IMR-90 (cell line): ENCODE results near the gene DPH3. TPM values are rescaled to one million over a fixed set of nuclear protein-coding genes. Genes with fewer than 3 reads are reported as not detected.

Experiments used
- ATAC-seq: fragments of 200-7000 bp; cut with Tn5 transposase; 2 replicates; pipeline ENCODE4 v1.9.1; 2020; ENCODE audit warnings: low read depth, mild to moderate bottlenecking, moderate library complexity
- BruUV-seq: library from RNA; stranded (reverse); fragments of 400-500 nt; replicated peaks from 2 replicates; lab custom pipeline; 2021; lab: Mats Ljungman, UMichigan
- CTCF ChIA-PET: fragments of 300-600 bp; formaldehyde crosslinking; extraction: SDS; loops from one replicate; lab custom pipeline; 2021; ENCODE audit warnings: antibody characterized with exemption; lab: Yijun Ruan, JAX
- POLR2A ChIA-PET: fragments of 300-600 bp; sonication (Branson Sonifier 250); formaldehyde crosslinking; loops from one replicate; lab custom pipeline; 2022; ENCODE audit warnings: antibody characterized with exemption; ENCODE audit not compliant: unreplicated experiment; lab: Charles Lee
- DNase-seq: peaks from one replicate; pipeline ENCODE4 v3.0.0; 2013
- H2AFZ ChIP-seq: replicated peaks from 2 replicates; pipeline ENCODE3; 2013; ENCODE audit warnings: low read length, mild to moderate bottlenecking; ENCODE audit not compliant: poor library complexity
- H2AK5ac ChIP-seq: 2 replicates; pipeline ENCODE4 v1.6.1; 2013; ENCODE audit warnings: low read depth, low read length, inconsistent platforms
- H2AK9ac ChIP-seq: replicated peaks from 2 replicates; pipeline ENCODE3; 2013; ENCODE audit warnings: mild to moderate bottlenecking, low read depth, low read length, moderate library complexity; ENCODE audit not compliant: poor library complexity
- H2BK120ac ChIP-seq: 2 replicates; pipeline ENCODE4 v1.6.1; 2013; ENCODE audit warnings: low read depth, low read length, inconsistent platforms
- H2BK15ac ChIP-seq: 3 replicates; pipeline ENCODE4 v1.6.1; 2013; ENCODE audit warnings: low read depth, low read length, inconsistent platforms
- H2BK20ac ChIP-seq: 2 replicates; pipeline ENCODE4 v1.6.1; 2013; ENCODE audit warnings: low read depth, mild to moderate bottlenecking, inconsistent platforms, low read length, moderate library complexity
- H2BK5ac ChIP-seq: 2 replicates; pipeline ENCODE4 v1.6.1; 2013; ENCODE audit warnings: mild to moderate bottlenecking, low read depth, low read length, inconsistent platforms; ENCODE audit not compliant: poor library complexity, severe bottlenecking
- H3K14ac ChIP-seq: replicated peaks from 2 replicates; pipeline ENCODE4 v1.6.1; 2013; ENCODE audit warnings: low read depth, low read length, inconsistent platforms
- H3K18ac ChIP-seq: 2 replicates; pipeline ENCODE4 v1.6.1; 2013; ENCODE audit warnings: low read depth, low read length, control low read depth
- H3K23ac ChIP-seq: 2 replicates; pipeline ENCODE4 v1.6.1; 2013; ENCODE audit warnings: low read depth, low read length, inconsistent platforms
- H3K27ac ChIP-seq: 2 replicates; pipeline ENCODE4 v1.5.1; 2013; ENCODE audit warnings: mild to moderate bottlenecking, control low read depth, low read length; ENCODE audit not compliant: insufficient read depth
- H3K27me3 ChIP-seq: 2 replicates; pipeline ENCODE4 v1.6.1; 2013; ENCODE audit warnings: low read length; ENCODE audit not compliant: control insufficient read depth, insufficient read depth
- H3K36me3 ChIP-seq: 2 replicates; pipeline ENCODE4 v1.6.1; 2013; ENCODE audit warnings: low read length, mixed read lengths; ENCODE audit not compliant: control insufficient read depth, insufficient read depth
- H3K4ac ChIP-seq: 2 replicates; pipeline ENCODE4 v1.6.1; 2013; ENCODE audit warnings: low read depth, low read length, inconsistent platforms
- H3K4me1 ChIP-seq: 2 replicates; pipeline ENCODE4 v1.6.1; 2013; ENCODE audit warnings: low read length, mixed read lengths; ENCODE audit not compliant: control insufficient read depth, insufficient read depth
- H3K4me2 ChIP-seq: 2 replicates; pipeline ENCODE4 v1.6.1; 2013; ENCODE audit warnings: low read depth, mild to moderate bottlenecking, control low read depth, low read length, moderate library complexity
- H3K4me3 ChIP-seq: 2 replicates; pipeline ENCODE4 v1.5.1; 2013; ENCODE audit warnings: low read depth, mild to moderate bottlenecking, control low read depth, low read length, moderate library complexity; ENCODE audit not compliant: insufficient read depth
- H3K56ac ChIP-seq: 2 replicates; pipeline ENCODE4 v1.6.1; 2013; ENCODE audit warnings: low read length, inconsistent platforms; ENCODE audit not compliant: insufficient read depth; ENCODE audit errors: extremely low read depth
- H3K79me1 ChIP-seq, 2 experiments: 2 replicates each; pipeline ENCODE4 v1.6.1; 2013; ENCODE audit warnings: low read length in 2 of 2, inconsistent platforms in 1 of 2, low read depth in 1 of 2
- H3K9ac ChIP-seq: 2 replicates; pipeline ENCODE4 v1.6.1; 2013; ENCODE audit warnings: low read depth, low read length, control low read depth
- H3K9me1 ChIP-seq: 2 replicates; pipeline ENCODE4 v1.6.1; 2013; ENCODE audit warnings: low read length, inconsistent platforms; ENCODE audit not compliant: insufficient read depth
- H3K9me3 ChIP-seq: 2 replicates; pipeline ENCODE4 v1.6.1; 2013; ENCODE audit warnings: low read length; ENCODE audit not compliant: control insufficient read depth, insufficient read depth
- H4K20me1 ChIP-seq: 2 replicates; pipeline ENCODE4 v1.6.1; 2013; ENCODE audit warnings: low read length, inconsistent platforms; ENCODE audit not compliant: insufficient read depth
- H4K5ac ChIP-seq: 2 replicates; pipeline ENCODE4 v1.6.1; 2013; ENCODE audit warnings: mild to moderate bottlenecking, low read depth, low read length, control low read depth
- H4K8ac ChIP-seq, 2 experiments: 2 replicates each; pipeline ENCODE4 v1.6.1; 2013; ENCODE audit warnings: low read depth in 2 of 2, low read length in 2 of 2, control low read depth in 1 of 2, inconsistent platforms in 1 of 2
- H4K91ac ChIP-seq: 2 replicates; pipeline ENCODE4 v1.6.1; 2013; ENCODE audit warnings: low read depth, low read length, inconsistent platforms; ENCODE audit not compliant: insufficient read depth
- BHLHE40 ChIP-seq: fragments of 150-350 bp; IDR thresholded peaks from 2 replicates; pipeline ENCODE4 v1.6.1; 2016; ENCODE audit warnings: mild to moderate bottlenecking, low read depth, low read length
- CEBPB ChIP-seq: IDR thresholded peaks from 2 replicates; pipeline ENCODE4 v1.6.1; 2012; ENCODE audit warnings: low read depth, low read length, improper control_type of control experiment
- CHD1 ChIP-seq: IDR thresholded peaks from 2 replicates; pipeline ENCODE4 v1.6.1; 2012; ENCODE audit warnings: low read depth, low read length, improper control_type of control experiment
- CTCF ChIP-seq: conservative IDR thresholded peaks from 2 replicates; pipeline ENCODE4 v1.5.1; 2012; ENCODE audit warnings: mild to moderate bottlenecking, low read depth, low read length, improper control_type of control experiment
- ELK1 ChIP-seq: fragments of 150-350 bp; IDR thresholded peaks from 2 replicates; pipeline ENCODE4 v1.6.1; 2016; ENCODE audit warnings: low read depth, mild to moderate bottlenecking, low read length, moderate library complexity, borderline replicate concordance
- FOS ChIP-seq: fragments of 150-350 bp; IDR thresholded peaks from 2 replicates; pipeline ENCODE4 v1.6.1; 2016; ENCODE audit warnings: low read depth, low read length
- MAZ ChIP-seq: IDR thresholded peaks from 2 replicates; pipeline ENCODE4 v1.6.1; 2012; ENCODE audit warnings: low read depth, mild to moderate bottlenecking, low read length, improper control_type of control experiment, moderate library complexity, borderline replicate concordance
- MXI1 ChIP-seq: IDR thresholded peaks from 2 replicates; pipeline ENCODE4 v1.6.1; 2012; ENCODE audit warnings: low read depth, mild to moderate bottlenecking, low read length, moderate library complexity, borderline replicate concordance
- NFE2L2 ChIP-seq: fragments of 150-350 bp; IDR thresholded peaks from 2 replicates; pipeline ENCODE4 v1.6.1; 2016; ENCODE audit warnings: low read depth, mild to moderate bottlenecking, low read length
- POLR2A ChIP-seq: IDR thresholded peaks from 2 replicates; pipeline ENCODE4 v1.6.1; 2012; ENCODE audit warnings: mild to moderate bottlenecking, low read depth, low read length
- RAD21 ChIP-seq: IDR thresholded peaks from 2 replicates; pipeline ENCODE4 v1.6.1; 2012; ENCODE audit warnings: low read length, improper control_type of control experiment
- RCOR1 ChIP-seq: IDR thresholded peaks from 2 replicates; pipeline ENCODE4 v1.6.1; 2012; ENCODE audit warnings: mild to moderate bottlenecking, low read length, improper control_type of control experiment; ENCODE audit not compliant: insufficient replicate concordance
- RFX5 ChIP-seq: IDR thresholded peaks from 2 replicates; pipeline ENCODE4 v1.8.0; 2012; ENCODE audit warnings: low read depth, mild to moderate bottlenecking, low read length, moderate library complexity
- SMC3 ChIP-seq: fragments of 150-350 bp; IDR thresholded peaks from 2 replicates; pipeline ENCODE4 v1.6.1; 2016; ENCODE audit warnings: low read depth, mild to moderate bottlenecking, antibody characterized with exemption, low read length, moderate library complexity
- USF2 ChIP-seq: fragments of 150-350 bp; IDR thresholded peaks from 2 replicates; pipeline ENCODE4 v1.6.1; 2017; ENCODE audit warnings: mild to moderate bottlenecking, antibody characterized with exemption, low read length, low read depth
- WGBS, 2 experiments: methylation state at CpG; one replicate each; pipeline versions ENCODE4 v1.1.5 to v1.1.7; 2013; ENCODE audit warnings: missing lambda C conversion rate in 2 of 2; ENCODE audit not compliant: insufficient read length in 1 of 2; ENCODE audit errors: extremely low coverage in 2 of 2; 5-methylcytosine and 5-hydroxymethylcytosine counted together
- dilution Hi-C: fragments of 300-500 bp; cut with HindIII; formaldehyde crosslinking; loops from one replicate; pipeline ENCODE4 v1.14.3; 2018; ENCODE audit warnings: low sequenced_read_pairs; ENCODE audit not compliant: unreplicated experiment
- in situ Hi-C: fragments of 300-500 bp; cut with MboI; formaldehyde crosslinking; loops from 3 replicates; pipeline ENCODE4 v1.14.3; 2019; ENCODE audit warnings: low sequenced_read_pairs, inconsistent platforms, mixed read lengths
- intact Hi-C: fragments of 100-400 bp; cut with micrococcal nuclease; formaldehyde crosslinking; loops from 2 replicates; pipeline ENCODE4 v1.10.0; 2022
- polyA plus RNA-seq, 3 experiments: library from polyadenylated mRNA; depleted of rRNA; stranded (reverse); fragments of >200 nt; gene quantifications; 2 replicates each; pipeline ENCODE4 v1.2.3, GENCODE V29; 2012; ENCODE audit warnings: low replicate concordance in 1 of 3
- total RNA-seq: library from RNA; depleted of rRNA; stranded (reverse); fragments of >200 nt; gene quantifications from 2 replicates; pipeline ENCODE4 v1.2.3, GENCODE V29; 2012

Gene DPH3
- total and polyA plus RNA-seq, 2 of the 4 experiments (the other 2 are of a cell fraction) = 12.9 to 32.1 TPM

GRCh38 chr3:16309558-16309957, 44.8 kb upstream of the DPH3 start:
- Histone ChIP-seq H4K91ac (no peak overlapping the region), H2BK120ac (no peak overlapping the region), H2BK20ac (no peak overlapping the region), H4K5ac (no peak overlapping the region), H3K9ac (no peak overlapping the region), H3K23ac (no peak overlapping the region), H3K4me1 (no peaks in the 10 kb centered on the region; the same call in 1 of the 2 replicates), H4K20me1 (no peaks in the 10 kb centered on the region), H3K27ac (no peak overlapping the region), H2BK15ac (no peak overlapping the region), H2AK9ac (no peak overlapping the region), H3K56ac (no peak overlapping the region), H2BK5ac (no peak overlapping the region), H3K79me1 (peaks cover 0 to 20% of the 10 kb centered on the region in 2 experiments; a peak in 2 of 4 replicates), H3K14ac (no peak overlapping the region), H3K27me3 (no peaks in the 10 kb centered on the region), H3K4me2 (no peak overlapping the region), H3K9me3 (no peaks in the 10 kb centered on the region), H3K18ac (no peak overlapping the region), H2AFZ (no peak overlapping the region), H3K4ac (no peak overlapping the region), H3K4me3 (no peak overlapping the region), H3K9me1 (peaks cover 22% of the 10 kb centered on the region), H4K8ac (no peak overlapping the region), H3K36me3 (peaks cover 15% of the 10 kb centered on the region), H2AK5ac (no peak overlapping the region)
- TF ChIP-seq MXI1 = no peak
- no peak for TF ChIP-seq CTCF
- TF ChIP-seq CEBPB = no peak
- TF ChIP-seq FOS = no peak
- TF ChIP-seq USF2 = no peak
- no peak for TF ChIP-seq RFX5
- no peak for TF ChIP-seq RCOR1
- TF ChIP-seq ELK1 = no peak
- TF ChIP-seq BHLHE40 = no peak
- TF ChIP-seq NFE2L2 = no peak
- TF ChIP-seq POLR2A = no peak
- no peak for TF ChIP-seq CHD1
- TF ChIP-seq MAZ = no peak
- no peak for TF ChIP-seq SMC3
- no peak for TF ChIP-seq RAD21
- no CpG with 5 or more reads among the region's 2 CpGs for WGBS, 2 experiments
- dilution Hi-C loops (no loop called here), intact Hi-C loops (no loop called here), in situ Hi-C loops (loop anchor here (5.0 kb wide), 1 partner anchor 208 kb away; no protein-coding TSS in a partner anchor)
- ATAC-seq (peak; percentile 49; the same call in 1 of the 2 replicates), DNase-seq (peak; percentile 68)
- no TSS peak for BruUV-seq
- CTCF ChIA-PET = no interaction called here
- POLR2A ChIA-PET = no interaction called here
